NOMO-1 treated with DMSO at 0.1 percent for 48 hours (cell line): ENCODE results near the gene LRRC26.
A peak's percentile ranks its signal among the peaks of the same experiment; 100 is the strongest.

Experiments
- DNase-seq: peaks from one replicate; lab custom pipeline; 2025; ENCODE audit not compliant: unreplicated experiment; lab: John Stamatoyannopoulos, UW

Gene LRRC26

DNA sequence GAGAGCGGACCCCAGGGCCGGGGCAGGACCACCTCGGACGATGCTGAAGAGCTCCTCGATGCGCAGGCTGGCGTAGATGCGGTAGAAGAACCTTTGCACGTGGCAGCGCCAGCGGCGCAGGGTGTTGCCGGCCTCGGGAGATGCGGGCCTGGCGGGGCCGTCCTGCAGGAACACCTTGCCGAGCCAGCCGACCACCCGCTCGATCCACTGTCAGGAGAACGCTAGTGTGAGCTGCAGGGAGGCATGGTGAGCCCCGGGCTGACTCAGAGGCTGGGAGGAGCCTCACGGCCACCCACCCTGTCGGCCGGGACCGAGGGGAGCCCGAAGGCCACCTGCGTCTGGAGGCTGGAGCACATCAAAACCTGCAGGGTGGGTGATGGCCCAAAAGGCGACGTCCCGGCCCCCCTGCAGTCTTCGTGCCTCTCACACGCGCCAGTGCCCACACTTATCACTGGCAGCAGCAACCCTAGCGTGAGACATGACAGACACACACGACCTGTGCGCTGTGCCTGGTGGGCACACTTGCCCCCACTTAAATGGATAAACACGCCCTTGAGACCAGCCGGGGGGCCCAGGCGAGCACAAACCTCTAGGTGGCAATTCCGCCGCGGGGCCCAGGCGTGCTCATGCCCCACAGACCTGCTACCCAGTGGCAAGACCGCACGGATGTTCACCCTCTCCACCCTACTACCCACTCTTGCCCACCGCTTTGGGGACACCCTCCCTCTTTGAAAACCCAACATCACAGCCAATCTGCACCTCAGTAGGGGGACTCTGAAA is 15.2 kb upstream of the LRRC26 start:
- DNase-seq: no peak

DNA sequence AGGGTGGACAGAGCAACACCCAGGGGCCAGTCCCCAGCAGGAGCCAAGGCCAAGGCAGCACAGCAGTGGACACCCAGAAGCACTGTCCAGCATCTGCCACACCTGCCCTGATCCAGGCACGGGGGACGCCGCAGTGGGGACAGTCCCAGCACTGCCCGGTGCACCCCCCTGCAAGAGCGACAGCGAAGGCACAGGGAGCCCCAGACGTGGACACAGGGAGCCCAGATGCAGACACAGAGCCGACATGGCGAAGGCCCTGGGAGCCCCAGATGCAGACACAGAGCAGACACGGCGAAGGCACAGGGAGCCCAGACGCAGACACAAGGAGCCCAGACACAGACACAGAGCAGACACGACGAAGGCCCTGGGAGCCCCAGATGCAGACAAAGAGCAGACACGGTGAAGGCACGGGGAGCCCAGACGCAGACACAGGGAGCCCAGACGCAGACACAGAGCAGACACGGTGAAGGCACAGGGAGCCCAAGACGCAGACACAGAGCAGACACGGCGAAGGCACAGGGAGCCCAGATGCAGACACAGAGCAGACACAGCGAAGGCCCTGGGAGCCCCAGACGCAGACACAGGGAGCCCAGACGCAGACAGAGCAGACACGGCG is 14.2 kb upstream of the LRRC26 start:
- DNase-seq: no peak

DNA sequence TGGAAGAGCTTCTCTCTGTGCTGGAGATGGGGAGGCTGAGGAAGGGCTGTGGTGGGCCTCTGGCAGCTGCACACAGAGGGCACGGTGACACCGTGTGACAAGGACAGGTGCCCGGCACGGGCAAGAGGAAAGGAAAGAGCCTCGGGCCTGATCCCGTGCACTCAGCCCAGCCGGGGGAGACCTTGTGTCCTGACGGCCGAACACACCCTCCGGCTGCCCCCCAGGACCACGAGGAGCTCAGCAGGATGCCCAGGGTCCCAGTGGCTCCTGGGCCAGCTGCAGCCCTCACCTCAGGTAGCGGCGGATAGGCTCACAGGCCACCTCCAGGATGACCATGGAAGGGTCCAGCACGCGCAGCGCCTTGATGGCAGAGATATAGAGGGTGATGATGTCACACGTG is 13.0 kb upstream of the LRRC26 start:
- no peak for DNase-seq

DNA sequence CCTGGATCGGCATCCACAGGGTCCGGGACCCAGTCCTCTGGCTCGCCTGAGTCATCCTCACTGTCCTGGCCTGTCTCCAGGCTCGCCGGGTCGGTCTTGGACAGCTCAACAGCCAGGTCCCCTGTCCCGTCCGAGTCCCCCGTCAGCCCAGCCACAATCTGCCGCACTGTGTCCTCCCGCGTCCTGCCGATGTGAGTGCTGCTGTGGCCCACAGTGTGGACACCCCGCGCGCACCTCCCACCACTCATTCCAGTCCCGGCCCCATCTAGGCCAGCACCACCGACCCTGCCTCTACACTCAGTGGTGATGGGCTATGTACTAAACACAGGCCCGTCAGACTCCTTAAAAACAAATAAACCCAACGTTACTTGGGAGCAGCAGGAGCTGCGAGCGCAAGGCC is 11.8 kb upstream of the LRRC26 start:
- no peak for DNase-seq

DNA sequence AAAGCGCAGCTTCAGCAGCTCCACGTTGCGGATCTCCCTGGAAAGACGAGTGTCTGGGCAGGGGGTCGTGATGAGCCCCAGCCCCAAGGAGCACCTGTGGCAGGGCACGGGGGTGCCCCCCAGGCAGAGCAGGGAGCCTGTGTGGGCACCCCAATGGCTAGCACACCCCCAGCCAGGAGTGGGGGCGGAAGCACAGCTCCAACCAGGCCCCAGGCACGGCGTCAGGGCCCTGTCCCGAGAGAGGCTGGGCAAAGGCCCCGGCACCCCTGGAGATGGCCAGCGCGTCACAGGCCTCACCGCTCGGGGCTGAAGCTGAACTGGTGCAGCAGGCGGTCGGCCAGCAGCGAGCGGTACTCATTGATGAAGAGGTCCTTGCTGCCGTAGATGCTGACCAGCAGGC is 10.6 kb upstream of the LRRC26 start:
- DNase-seq: no peak

DNA sequence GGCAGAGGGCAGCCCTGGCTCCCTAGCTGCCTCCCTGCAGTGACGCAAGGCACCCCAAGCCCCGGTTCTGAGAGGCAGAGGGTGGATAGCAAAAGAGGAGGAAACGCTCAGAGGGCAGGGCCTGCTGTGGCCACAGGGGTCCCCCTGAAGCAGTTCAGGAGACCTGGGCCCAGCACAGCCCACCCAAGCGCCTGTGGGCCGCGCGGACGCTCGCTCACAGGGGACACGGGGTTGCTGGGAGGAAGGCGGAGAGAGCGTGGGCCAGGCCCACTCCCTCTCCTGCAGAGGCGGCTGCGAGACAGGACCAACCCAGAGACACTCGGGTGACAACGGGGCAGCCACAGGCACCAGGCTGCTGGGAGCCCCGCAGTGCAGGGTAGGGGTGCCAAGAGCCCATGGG is 9.9 kb upstream of the LRRC26 start:
- no peak for DNase-seq

DNA sequence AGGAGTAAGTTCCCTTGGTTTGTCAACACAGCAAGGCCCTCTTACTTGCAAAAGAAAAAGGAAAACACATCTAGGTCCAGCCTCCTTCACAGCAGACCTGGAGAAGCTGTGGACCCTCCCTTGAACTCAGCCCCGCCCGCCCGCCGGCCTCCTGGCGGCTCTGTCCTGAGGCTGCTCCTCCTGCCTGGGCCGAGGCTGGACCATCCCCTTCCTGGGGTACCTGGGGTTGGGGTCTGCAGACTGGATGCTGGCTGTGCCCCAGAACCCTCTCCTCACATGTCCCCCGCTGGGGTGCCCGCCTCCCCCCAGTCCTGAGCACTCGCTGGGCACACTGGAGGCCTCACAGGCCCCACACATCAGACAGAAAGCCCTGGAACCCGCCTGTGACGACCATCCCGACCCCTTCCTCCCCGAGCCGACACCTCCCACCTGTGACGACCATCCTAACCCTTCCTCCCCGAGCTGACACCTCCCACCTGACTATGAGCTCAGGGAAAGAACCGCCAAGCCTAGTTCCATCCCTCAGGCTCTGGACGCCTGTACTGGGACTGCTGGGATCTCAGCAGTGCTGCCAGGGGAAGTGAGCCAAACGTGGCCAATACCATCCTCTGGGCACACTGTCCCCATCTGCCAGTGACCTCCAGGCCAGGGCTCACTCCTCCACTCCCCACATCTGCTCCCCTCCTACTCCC is 9.2 kb upstream of the LRRC26 start:
- DNase-seq: no peak

DNA sequence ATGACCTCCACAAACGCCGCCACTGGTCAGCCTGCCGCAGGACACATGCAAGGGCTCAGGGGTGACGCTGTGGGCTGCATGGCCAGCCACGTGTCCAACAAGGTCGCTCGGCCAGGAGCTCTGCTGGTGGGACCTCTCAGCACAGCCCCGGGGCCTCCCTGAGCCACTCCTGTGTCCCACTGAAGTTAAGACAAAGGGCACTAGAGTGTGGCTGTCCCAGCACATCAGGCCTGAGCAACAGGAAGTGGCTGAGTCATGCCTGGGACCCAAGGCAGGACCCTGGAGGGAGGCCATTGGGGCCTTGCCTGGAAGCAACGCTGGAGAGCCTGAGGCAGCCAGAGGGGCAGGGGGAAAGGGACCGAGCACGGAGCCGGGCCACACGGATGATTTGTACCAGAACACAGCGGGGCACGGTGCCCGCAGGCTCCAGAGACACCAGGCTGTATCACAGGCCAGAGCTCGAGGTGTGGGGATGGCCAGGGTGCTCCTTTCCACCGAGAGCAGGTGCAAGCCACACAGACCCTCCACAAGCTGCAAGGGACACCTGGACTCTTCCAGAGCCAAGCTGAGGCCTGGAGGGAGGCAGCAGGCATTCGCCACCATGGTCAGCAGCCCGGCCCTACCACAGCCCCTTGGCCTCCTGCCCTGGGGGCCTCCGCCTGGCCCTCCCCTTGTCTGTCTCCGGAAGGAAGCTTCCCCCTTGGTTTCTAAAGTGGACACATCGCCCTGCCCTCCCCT is 8.5 kb upstream of the LRRC26 start:
- no peak for DNase-seq

DNA sequence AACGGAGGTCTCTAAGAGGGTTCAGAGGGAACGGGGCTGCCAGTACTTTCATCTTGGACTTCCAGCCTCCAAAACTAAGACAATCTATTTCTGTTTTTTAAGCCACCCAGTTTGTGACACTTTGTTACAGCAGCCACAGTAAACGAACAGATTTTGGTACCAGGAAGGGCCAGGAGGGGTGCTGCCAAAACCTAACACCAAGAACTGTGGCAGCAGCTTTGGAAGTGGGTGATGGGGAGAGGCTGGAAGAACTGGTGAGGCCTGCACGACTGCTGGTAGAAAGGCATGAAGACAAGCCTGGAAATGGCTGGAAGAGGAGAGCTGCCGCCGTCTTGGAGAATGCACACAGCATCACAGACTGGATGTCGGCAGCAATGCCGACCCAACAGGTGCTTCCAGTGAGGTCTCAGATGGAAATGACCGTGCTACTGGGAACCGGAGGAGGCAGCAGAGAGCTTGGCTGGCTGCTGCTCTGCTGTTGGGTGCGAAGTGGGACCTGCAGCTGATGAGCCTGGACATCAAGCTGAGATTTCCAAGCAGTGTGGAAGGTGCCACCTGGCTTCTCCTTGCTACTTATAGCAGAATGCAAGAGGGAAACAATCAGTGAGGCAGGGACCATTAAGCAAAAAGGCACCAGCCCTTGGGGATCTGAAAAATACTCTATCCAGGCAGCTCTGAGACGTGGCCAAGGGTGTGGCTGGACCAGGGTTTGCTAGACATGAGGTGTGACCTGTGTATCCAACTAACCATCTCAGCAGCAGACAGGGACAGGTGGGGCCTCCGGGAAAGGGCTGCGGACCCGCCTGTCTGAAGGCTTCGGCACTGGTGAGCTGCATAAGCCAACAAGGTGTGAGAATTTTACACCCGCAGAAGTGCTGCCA is 6.7 kb upstream of the LRRC26 start:
- DNase-seq: peak; percentile 30

DNA sequence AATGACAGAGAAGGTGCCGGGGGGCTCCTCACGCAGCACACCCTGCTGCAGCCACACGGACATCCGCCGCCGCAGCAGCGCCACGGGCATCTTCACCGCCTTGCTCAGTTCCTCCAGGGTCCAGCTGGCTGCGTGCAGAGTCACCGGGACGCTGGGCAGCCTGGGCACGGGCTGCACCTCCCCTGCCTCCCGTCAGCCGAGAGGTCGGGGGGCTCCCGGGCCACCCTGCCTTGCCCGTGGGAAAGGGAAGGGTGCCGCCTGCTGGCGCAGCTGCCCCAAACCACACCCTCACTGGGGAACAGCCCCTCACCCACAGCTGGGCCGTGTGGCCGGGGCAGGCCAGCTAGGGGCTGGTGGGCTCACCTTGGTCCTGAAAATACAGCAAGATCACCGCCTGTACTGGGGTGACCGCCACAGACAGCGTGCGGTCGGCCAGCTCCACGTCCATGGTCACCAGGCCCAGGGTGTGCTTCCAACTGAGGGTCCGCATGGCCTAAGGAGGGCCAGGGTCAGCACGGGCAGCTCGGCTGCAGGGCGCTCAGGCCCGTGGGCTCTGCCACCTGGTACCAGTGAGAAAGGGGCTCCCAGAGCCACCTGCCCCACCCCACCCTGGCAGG is 5.6 kb upstream of the LRRC26 start:
- DNase-seq: no peak

DNA sequence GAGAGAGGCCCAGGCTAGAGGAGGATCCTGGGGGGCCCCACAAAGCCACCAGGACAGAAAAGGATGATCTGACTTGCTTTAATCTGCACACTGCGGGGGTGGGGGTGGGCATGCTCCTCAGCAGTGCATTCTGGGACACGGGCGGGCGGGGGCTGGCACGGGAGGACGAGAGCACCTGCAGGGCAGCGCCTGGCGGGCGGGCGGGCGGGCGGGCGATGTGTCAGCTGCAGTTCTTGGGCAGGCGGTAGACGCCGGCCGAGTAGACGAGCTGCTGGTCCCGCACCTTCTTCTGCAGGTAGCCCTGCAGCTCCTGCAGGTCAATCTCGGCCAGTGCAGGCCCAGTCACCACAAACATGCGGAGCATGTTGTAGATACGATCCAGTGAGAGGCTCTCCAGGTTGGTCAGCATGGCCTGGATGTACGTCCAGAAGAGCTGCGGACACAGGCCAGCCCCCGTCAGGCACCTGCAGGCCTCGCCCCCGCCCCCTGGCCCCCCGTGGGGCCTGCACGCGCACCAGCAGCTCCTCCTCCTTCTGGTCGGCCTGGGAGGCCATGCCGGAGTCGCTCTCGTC is 5.0 kb upstream of the LRRC26 start:
- DNase-seq: no peak

DNA sequence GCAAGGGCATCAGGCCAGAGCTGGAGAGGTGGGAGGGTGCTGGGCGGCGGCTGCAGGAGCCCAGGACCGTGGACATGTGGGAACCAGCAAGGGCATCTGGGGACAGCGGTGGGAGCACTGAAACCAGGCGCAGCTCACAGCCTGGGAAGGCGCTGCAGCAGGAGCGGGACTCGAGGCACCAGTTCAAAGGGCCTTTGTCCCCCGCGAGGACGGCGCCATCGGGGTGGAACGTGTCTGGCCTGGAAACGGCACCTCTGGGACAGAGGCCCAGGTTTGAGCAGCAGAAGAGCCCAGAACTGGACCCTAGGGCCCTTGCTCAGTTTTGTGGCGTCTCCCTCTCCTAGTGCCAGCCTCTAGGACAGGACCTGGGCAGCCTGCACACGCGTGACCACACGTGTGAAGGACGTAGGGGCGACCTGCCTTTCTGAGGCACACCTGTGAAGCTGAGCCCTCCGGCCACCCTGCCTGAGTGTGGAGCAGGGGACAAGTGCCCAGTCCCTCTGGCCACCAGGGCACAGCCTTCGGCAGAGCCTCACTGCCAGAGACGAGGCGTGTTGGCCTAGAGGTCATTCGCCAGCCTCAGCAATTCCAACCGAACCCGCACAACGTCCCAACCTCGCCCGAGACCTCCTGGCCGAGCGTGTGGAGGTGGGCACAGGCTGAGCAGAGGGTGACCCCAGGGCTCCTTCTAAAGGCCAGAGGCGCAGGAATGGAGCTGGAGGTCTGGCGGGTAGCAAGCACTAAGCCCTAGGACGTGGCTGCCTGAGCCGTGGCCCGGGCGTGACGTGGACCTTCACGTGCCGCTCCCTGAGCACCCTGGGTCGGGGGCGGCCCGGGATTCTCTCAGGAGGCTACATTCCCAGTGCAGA is 4.2 kb upstream of the LRRC26 start:
- DNase-seq: no peak

DNA sequence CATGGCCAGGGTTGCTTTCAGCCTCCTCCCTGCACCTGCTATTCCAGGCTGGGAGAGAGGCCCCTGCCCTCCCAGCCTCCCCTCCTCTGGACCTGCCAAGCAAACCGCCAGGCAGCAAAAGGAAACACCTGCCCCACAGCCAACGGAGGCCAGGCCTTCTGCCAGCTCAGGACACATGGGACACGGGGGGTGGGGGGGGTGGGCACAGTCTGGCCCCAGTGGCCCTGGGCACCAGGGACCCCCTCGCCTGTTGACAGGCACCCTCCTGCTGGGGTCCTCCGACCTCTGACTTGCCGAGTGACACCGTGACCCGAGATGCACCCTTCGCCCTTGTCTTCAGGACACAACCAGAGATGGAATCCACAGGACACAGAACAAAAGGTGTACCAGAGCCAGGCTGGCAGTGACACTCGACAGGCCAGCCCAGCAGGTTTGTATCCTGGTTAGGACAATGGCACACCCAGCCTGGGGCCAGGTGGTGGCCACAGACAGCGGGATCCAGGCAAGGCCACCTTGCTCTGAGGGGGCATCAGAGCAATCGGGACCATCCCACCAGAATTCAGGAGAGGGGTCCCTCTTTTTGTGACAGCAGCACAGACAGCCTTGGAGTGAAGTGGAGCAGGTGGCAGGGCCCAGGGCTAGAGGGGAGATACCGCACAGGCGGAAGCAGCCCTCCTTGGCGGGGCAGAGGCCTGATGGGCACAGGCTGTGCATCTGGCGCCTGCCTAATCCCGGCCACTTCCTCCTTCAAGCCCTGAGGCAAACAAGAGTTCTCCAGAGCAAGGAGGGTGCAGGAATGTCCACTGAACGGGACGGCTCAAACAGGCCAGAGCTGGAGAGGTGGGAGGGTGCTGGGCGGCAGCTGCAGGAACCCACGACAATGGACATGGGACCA is 3.3 kb upstream of the LRRC26 start:
- no peak for DNase-seq

DNA sequence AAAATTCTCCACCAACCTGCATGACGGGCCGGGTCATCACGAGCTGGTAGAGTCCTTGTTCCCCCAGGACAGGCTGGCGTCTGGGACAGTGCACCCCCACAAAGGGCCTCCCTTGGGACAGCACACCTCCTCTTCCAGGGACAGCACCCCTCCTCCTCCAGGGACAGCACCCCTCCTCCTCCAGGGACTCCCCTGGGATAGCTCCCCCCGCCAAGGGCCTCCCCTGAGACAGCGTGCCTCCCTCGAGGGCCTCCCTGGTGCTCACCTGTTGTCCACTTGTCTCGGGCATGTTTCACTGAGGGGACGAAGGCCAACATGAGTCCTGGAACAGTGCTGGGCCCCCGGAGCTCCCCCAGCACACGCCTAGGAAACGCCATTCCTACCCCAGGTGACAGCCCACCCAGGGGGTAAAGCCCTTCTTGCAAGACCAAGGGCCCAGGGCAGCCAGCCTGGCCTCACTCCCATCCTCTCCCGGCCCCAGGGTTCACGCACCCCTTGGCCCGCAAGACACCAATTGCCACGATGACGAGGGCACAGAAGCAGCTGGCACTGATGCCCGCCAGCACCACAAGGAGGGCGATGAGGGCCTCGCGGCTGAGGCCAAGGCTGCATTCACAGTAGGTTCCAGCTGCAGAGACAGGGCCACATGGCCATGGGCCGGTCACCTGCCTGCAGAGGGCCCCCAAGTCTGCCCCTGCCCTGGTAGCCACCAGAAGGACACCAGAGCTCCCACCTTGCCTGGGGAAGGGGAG is 1.5 kb upstream of the LRRC26 start:
- no peak for DNase-seq

DNA sequence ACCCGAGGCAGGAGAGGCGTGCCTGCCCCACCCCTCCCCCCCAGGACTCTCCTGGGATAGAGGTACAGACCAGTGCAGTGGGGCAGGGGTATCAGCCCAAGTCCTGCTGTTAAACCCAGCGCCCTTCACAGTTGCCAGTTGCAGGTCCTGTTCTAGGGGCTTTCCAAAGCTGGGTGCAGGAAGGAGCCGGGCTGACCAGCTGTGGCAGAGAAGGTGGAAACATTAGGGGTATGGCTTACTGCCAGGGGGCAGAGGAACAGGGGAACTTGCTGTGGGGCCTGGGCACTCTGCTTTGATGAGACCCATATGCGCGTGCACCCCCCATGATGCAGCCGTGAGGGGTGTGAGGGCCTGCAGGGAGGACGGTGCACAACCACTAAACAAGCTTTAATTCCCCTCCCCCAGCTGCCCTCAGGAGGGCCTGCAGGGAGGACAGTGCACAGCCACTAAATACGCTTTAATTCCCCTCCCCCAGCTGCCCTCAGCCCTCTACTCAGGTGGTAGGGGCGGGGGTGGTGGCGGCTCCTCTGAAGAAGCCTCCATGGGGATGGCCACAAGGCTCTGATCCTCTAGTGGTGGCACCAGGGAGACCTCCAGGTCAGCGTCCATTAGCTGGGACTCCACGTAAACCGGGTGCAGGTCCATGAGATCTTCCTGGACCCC is 766 bp upstream of the LRRC26 start:
- DNase-seq: no peak
